Hepatocyte (in vitro differentiated cells): ENCODE measurements around the gene NUP62CL. TPM values are rescaled to one million over a fixed set of nuclear protein-coding genes. Genes with fewer than 3 reads are reported as not detected.

Source experiments
- DNase-seq: peaks from one replicate; pipeline ENCODE4 v3.0.0-alpha.2; 2016; ENCODE audit warnings: low spot score
- H2AFZ ChIP-seq: fragments of 200-600 bp; sonication (generic); 2 replicates; pipeline ENCODE4 v1.6.0; 2016; ENCODE audit warnings: antibody characterized with exemption, mild to moderate bottlenecking
- H3K27ac ChIP-seq: fragments of 200-600 bp; sonication (generic); 2 replicates; pipeline ENCODE4 v1.5.1; 2016; ENCODE audit warnings: mild to moderate bottlenecking
- H3K27me3 ChIP-seq: fragments of 200-600 bp; sonication (generic); 2 replicates; pipeline ENCODE4 v1.6.1; 2016
- H3K36me3 ChIP-seq: fragments of 200-600 bp; sonication (generic); replicated peaks from 2 replicates; pipeline ENCODE4 v1.5.1; 2016; ENCODE audit warnings: low read depth; ENCODE audit not compliant: insufficient read depth
- H3K4me1 ChIP-seq: fragments of 200-600 bp; sonication (generic); 2 replicates; pipeline ENCODE4 v1.5.1; 2016; ENCODE audit warnings: mild to moderate bottlenecking, moderate library complexity; ENCODE audit not compliant: insufficient read depth
- H3K4me2 ChIP-seq: fragments of 200-600 bp; sonication (generic); 2 replicates; pipeline ENCODE4 v1.6.0; 2016
- H3K4me3 ChIP-seq: fragments of 200-600 bp; sonication (generic); 2 replicates; pipeline ENCODE4 v1.5.1; 2016; ENCODE audit warnings: mild to moderate bottlenecking
- H3K79me2 ChIP-seq: fragments of 200-600 bp; sonication (generic); 2 replicates; pipeline ENCODE4 v1.6.0; 2017; ENCODE audit warnings: mild to moderate bottlenecking
- H3K9me2 ChIP-seq: fragments of 200-600 bp; sonication (generic); replicated peaks from 2 replicates; pipeline ENCODE4 v1.6.0; 2017; ENCODE audit warnings: mild to moderate bottlenecking; ENCODE audit not compliant: insufficient read depth
- H3K9me3 ChIP-seq: fragments of 200-600 bp; sonication (generic); 2 replicates; pipeline ENCODE4 v1.5.1; 2016; ENCODE audit warnings: low read depth, mild to moderate bottlenecking
- H4K20me1 ChIP-seq: fragments of 200-600 bp; sonication (generic); 2 replicates; pipeline ENCODE4 v1.6.0; 2016; ENCODE audit warnings: mild to moderate bottlenecking; ENCODE audit not compliant: insufficient read depth, poor library complexity, severe bottlenecking
- EZH2 ChIP-seq: fragments of 200-600 bp; sonication (generic); IDR thresholded peaks from 2 replicates; pipeline ENCODE4 v1.6.1; 2016; ENCODE audit warnings: antibody characterized with exemption, mild to moderate bottlenecking, borderline replicate concordance
- EZH2phosphoT487 ChIP-seq: fragments of 200-600 bp; sonication (generic); IDR thresholded peaks from one replicate; pipeline ENCODE4 v1.6.1; 2018; ENCODE audit warnings: antibody characterized with exemption, mild to moderate bottlenecking, low read depth, moderate library complexity; ENCODE audit not compliant: unreplicated experiment, severe bottlenecking
- WGBS: methylation state at CpG from one replicate; pipeline ENCODE4 v1.1.6; 2016; ENCODE audit warnings: low lambda C conversion rate; ENCODE audit errors: missing lambda C conversion rate; 5-methylcytosine and 5-hydroxymethylcytosine counted together
- polyA plus RNA-seq: library from polyadenylated mRNA; unstranded; fragments of >200 nt; fragmentation: Nextera tagmentation; extraction: Ambion mirVana; gene quantifications from 2 replicates; pipeline ENCODE4 v1.2.1, GENCODE V29; 2016
- total RNA-seq: library from RNA; depleted of rRNA; stranded (reverse); fragments of >200 nt; gene quantifications from 2 replicates; pipeline ENCODE4 v1.2.3, GENCODE V29; 2014
- TF ChIP-seq, protein P1 (sequence below): fragments of 200-600 bp; sonication (generic); IDR thresholded peaks from 2 replicates; pipeline ENCODE4 v1.5.1; 2016; ENCODE audit warnings: antibody characterized with exemption, mild to moderate bottlenecking; ENCODE audit not compliant: poor library complexity

Gene NUP62CL
- total and polyA plus RNA-seq, 2 experiments from 2014 or later: 0.80 to 1.7 TPM

DNA sequence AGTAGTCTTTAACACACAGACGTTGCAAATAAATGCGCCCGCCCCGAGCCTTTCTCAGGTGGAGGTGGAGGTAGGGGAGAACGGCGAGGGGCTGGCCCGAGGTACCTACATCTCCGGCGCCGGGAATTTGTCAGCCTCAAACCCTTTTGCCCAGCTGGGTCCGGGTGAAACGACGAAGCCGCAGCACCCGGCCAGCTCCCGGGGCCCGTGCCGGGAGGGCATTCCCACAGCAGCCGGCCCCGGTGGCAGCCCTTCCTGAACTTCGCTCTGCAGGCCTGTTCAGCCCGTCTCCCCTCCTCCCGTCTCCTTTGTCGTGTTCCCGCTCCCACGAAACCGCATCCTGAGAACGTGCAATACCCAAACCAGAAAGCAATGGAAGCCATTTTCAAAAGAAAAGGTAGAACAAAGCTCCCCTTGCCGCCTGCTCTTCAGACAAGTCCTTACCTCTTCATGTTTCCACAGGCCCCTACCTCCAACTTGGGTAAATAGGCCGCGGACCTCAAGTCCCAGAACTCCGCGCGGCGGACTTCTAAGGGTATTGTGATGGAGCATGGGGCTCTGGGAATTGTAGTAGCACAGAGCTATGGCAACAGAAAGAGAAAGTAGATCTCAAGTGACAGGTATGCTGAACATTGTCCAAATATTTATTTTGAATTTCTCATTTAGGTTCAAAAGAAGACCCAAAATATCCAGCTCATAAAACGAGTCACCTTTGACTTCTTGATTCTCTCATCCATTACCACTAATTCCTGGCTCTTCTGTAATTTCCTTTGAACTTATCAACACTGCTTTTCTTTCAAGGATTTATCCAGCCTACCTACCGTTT lies 87.7 kb downstream of the NUP62CL start, which contains the start of gene RBM41:
Gene RBM41 (minus strand): TSS at position 501 of the 826 bp plus-strand sequence. CDS start 49 bp downstream, at position 452.
- Histone ChIP-seq H3K4me1 (no peaks in the 10 kb centered on the region), H3K4me2 (peak within 1 kb of the TSS; percentile 80), H3K79me2 (peaks cover 17% of the 10 kb centered on the region), H3K9me2 (no peaks in the 10 kb centered on the region), H2AFZ (peak within 1 kb of the TSS; percentile 78), H3K4me3 (peak within 1 kb of the TSS; percentile 51), H4K20me1 (no peaks in the 10 kb centered on the region), H3K27me3 (no peaks in the 10 kb centered on the region), H3K27ac (peak within 1 kb of the TSS; percentile 78), H3K36me3 (no peaks in the 10 kb centered on the region), H3K9me3 (no peaks in the 10 kb centered on the region)
- TF ChIP-seq EZH2phosphoT487 (no peak), EZH2 (no peak)
- TF ChIP-seq, protein P1, sequence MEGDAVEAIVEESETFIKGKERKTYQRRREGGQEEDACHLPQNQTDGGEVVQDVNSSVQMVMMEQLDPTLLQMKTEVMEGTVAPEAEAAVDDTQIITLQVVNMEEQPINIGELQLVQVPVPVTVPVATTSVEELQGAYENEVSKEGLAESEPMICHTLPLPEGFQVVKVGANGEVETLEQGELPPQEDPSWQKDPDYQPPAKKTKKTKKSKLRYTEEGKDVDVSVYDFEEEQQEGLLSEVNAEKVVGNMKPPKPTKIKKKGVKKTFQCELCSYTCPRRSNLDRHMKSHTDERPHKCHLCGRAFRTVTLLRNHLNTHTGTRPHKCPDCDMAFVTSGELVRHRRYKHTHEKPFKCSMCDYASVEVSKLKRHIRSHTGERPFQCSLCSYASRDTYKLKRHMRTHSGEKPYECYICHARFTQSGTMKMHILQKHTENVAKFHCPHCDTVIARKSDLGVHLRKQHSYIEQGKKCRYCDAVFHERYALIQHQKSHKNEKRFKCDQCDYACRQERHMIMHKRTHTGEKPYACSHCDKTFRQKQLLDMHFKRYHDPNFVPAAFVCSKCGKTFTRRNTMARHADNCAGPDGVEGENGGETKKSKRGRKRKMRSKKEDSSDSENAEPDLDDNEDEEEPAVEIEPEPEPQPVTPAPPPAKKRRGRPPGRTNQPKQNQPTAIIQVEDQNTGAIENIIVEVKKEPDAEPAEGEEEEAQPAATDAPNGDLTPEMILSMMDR: no peak
- peak; percentile 81 for DNase-seq
- WGBS: 42% methylated on average over 37 of the region's 37 CpGs

DNA sequence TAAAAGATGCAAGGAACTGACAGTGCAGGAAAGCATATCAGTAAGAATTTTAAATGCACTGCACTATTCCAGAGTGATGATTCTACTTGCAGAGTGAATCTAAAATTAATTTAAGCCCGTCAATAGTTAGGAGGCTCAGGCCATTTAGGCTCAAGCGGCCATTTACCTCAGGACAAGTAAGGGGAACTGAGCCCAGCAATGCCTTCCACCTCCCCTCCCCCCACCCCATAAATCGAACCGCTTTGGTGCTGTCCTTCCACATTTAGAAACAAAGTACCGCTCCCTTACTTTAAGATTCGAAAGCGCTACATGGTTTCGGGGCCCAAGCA lies 88.3 kb downstream of the NUP62CL start:
- H3K27ac ChIP-seq: peak overlapping the region; percentile 78
- no peaks in the 10 kb centered on the region for H4K20me1 ChIP-seq
- H3K27me3 ChIP-seq: no peaks in the 10 kb centered on the region
- WGBS: 43% methylated on average over 8 of the region's 8 CpGs
- no peaks in the 10 kb centered on the region for H3K36me3 ChIP-seq
- H3K79me2 ChIP-seq: peaks cover 17% of the 10 kb centered on the region
- H3K9me3 ChIP-seq: no peaks in the 10 kb centered on the region
- H3K4me1 ChIP-seq: no peaks in the 10 kb centered on the region
- peak overlapping the region; percentile 72 for H2AFZ ChIP-seq
- peak overlapping the region; percentile 80 for H3K4me2 ChIP-seq
- TF ChIP-seq, protein P1: no peak
- no peak for TF ChIP-seq EZH2
- TF ChIP-seq EZH2phosphoT487: no peak
- DNase-seq: no peak
- H3K4me3 ChIP-seq: peak overlapping the region; percentile 51
- no peaks in the 10 kb centered on the region for H3K9me2 ChIP-seq

DNA sequence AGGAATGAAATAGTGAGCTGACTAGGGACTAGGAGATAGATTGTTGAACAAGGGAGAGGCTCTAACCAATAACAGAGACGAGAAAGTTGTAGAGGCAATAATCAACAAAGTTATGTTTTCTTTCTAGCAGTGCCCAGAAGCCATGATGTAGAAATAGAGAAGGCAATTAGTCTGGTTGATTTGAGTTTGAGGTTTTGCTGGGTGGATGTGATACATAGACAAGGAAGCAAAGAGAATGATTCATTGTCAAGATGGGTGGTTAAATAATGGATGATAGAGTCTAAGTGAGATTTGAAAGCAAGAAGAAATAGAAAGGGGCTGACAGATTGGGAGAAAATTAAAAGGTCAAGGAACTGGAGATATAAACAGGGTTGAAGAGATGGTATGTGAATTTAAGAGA lies 98.8 kb downstream of the NUP62CL start:
- Histone ChIP-seq H3K36me3 (no peaks in the 10 kb centered on the region), H3K9me3 (no peaks in the 10 kb centered on the region), H3K27me3 (no peaks in the 10 kb centered on the region), H3K27ac (no peak overlapping the region), H3K9me2 (no peaks in the 10 kb centered on the region), H2AFZ (no peak overlapping the region), H3K4me3 (no peak overlapping the region), H3K4me2 (no peak overlapping the region), H4K20me1 (no peaks in the 10 kb centered on the region), H3K79me2 (peaks cover 2% of the 10 kb centered on the region), H3K4me1 (no peaks in the 10 kb centered on the region)
- 79% methylated on average over 1 of the region's 1 CpG for WGBS
- TF ChIP-seq EZH2: no peak
- TF ChIP-seq EZH2phosphoT487: no peak
- TF ChIP-seq, protein P1: no peak
- DNase-seq: no peak
